Ascending aorta (tissue), 2 donors: ENCODE results near the gene ZBTB32. TPM values are rescaled to one million over a fixed set of nuclear protein-coding genes. Genes with fewer than 3 reads are reported as not detected.
A peak's percentile ranks its signal among the peaks of the same experiment; 100 is the strongest.

ENCODE experiments used
- DNase-seq, 2 donors: peaks; one replicate each; pipeline ENCODE4 v3.0.0-alpha.2; 2019; ENCODE audit warnings: low spot score in 2 of 2
- H3K27ac ChIP-seq, 2 donors: fragments of 200-600 bp; sonication (generic); one replicate each; pipeline ENCODE4 v1.5.1; 2016 to 2017; ENCODE audit warnings: mild to moderate bottlenecking in 1 of 2
- H3K27me3 ChIP-seq: fragments of 200-600 bp; sonication (generic); one replicate; pipeline ENCODE4 v1.5.1; 2017
- H3K36me3 ChIP-seq, 2 donors: fragments of 200-600 bp; sonication (generic); one replicate each; pipeline ENCODE4 v1.5.1; 2016
- H3K4me1 ChIP-seq, 2 donors: fragments of 200-600 bp; sonication (generic); one replicate each; pipeline ENCODE4 v1.5.1; 2016 to 2017; ENCODE audit warnings: mild to moderate bottlenecking in 1 of 2
- H3K4me3 ChIP-seq, 2 donors: fragments of 200-600 bp; sonication (generic); one replicate each; pipeline ENCODE4 v1.5.1; 2016 to 2017; ENCODE audit warnings: mild to moderate bottlenecking in 1 of 2
- H3K9me3 ChIP-seq, 2 donors: fragments of 200-600 bp; sonication (generic); one replicate each; pipeline ENCODE4 v1.5.1; 2016
- CTCF ChIP-seq, 3 experiments: fragments of 200-600 bp in 2 of 3; fragments of 450-650 bp in 1 of 3; sonication (generic) in 2 of 3; IDR thresholded peaks; one replicate each; pipeline ENCODE4 v1.5.1; 2016 to 2019; ENCODE audit warnings: antibody characterized with exemption in 3 of 3, mild to moderate bottlenecking in 1 of 3, moderate library complexity in 1 of 3
- intact Hi-C: fragments of 100-400 bp; cut with DNase I; formaldehyde crosslinking; loops from one replicate; pipeline ENCODE4 v1.15.1; 2023
- total RNA-seq: library from RNA; depleted of rRNA; stranded (reverse); fragments of >200 nt; gene quantifications from one replicate; pipeline ENCODE4 v1.1.0, GENCODE V29; 2016

Gene ZBTB32
- total RNA-seq, 1 donor from 2014 or later = not detected

- no peaks in the 10 kb centered on the region for H3K9me3 ChIP-seq
- DNase-seq = no peak
- TF ChIP-seq CTCF (IDR thresholded peaks at IDR 0.05) = no peak
- no peak overlapping the region for H3K27ac ChIP-seq
- H3K27me3 ChIP-seq = no peaks in the 10 kb centered on the region
- intact Hi-C loops = no loop called here
- H3K4me1 ChIP-seq = no peaks in the 10 kb centered on the region
- H3K36me3 ChIP-seq = no peaks in the 10 kb centered on the region
- no peak overlapping the region for H3K4me3 ChIP-seq
Observed at GRCh38 chr19:35669974-35670373, 34.4 kb upstream of the ZBTB32 start.

GRCh38 chr19:35670686-35671085 is 33.7 kb upstream of the ZBTB32 start:
- intact Hi-C loops = no loop called here
- no peak for DNase-seq
- Histone ChIP-seq H3K27ac (no peak overlapping the region), H3K27me3 (peaks cover 3% of the 10 kb centered on the region), H3K4me3 (no peak overlapping the region), H3K9me3 (no peaks in the 10 kb centered on the region), H3K36me3 (no peaks in the 10 kb centered on the region), H3K4me1 (no peaks in the 10 kb centered on the region)
- TF ChIP-seq CTCF (IDR thresholded peaks at IDR 0.05) = no peak

GRCh38 chr19:35671818-35672217 is 32.5 kb upstream of the ZBTB32 start:
- Histone ChIP-seq H3K9me3 (no peaks in the 10 kb centered on the region), H3K4me3 (no peak overlapping the region), H3K4me1 (no peaks in the 10 kb centered on the region), H3K27ac (no peak overlapping the region), H3K27me3 (peaks cover 3% of the 10 kb centered on the region), H3K36me3 (no peaks in the 10 kb centered on the region)
- intact Hi-C loops = no loop called here
- DNase-seq = no peak
- no peak for TF ChIP-seq CTCF (IDR thresholded peaks at IDR 0.05)

- H3K9me3 ChIP-seq = no peaks in the 10 kb centered on the region
- intact Hi-C loops = no loop called here
- peaks cover 3% of the 10 kb centered on the region for H3K27me3 ChIP-seq
- no peaks in the 10 kb centered on the region for H3K4me1 ChIP-seq
- TF ChIP-seq CTCF (IDR thresholded peaks at IDR 0.05) = no peak
- peak overlapping the region; percentile 23 to 51 for H3K4me3 ChIP-seq
- peak in 1 of 2 donors; percentile 68 for DNase-seq
- H3K36me3 ChIP-seq = no peaks in the 10 kb centered on the region
- no peak overlapping the region for H3K27ac ChIP-seq
Observed at GRCh38 chr19:35673121-35673804, 31.1 kb upstream of the ZBTB32 start.

- intact Hi-C loops = no loop called here
- no peaks in the 10 kb centered on the region for H3K9me3 ChIP-seq
- no peaks in the 10 kb centered on the region for H3K36me3 ChIP-seq
- peaks cover 3% of the 10 kb centered on the region for H3K27me3 ChIP-seq
- no peak for DNase-seq
- no peak overlapping the region for H3K27ac ChIP-seq
- H3K4me1 ChIP-seq = no peaks in the 10 kb centered on the region
- no peak for TF ChIP-seq CTCF (IDR thresholded peaks at IDR 0.05)
- H3K4me3 ChIP-seq = no peak overlapping the region
Observed at GRCh38 chr19:35675589-35676140, 28.7 kb upstream of the ZBTB32 start.
